GM12878 (cell line): ENCODE data around the gene PINLYP. TPM values are rescaled to one million over a fixed set of nuclear protein-coding genes. Genes with fewer than 3 reads are reported as not detected.

Experiments used
- ATAC-seq: fragments of 200-7000 bp; cut with Tn5 transposase; 3 replicates; pipeline ENCODE4 v1.9.1; 2020; ENCODE audit warnings: mild to moderate bottlenecking, moderate library complexity
- BruUV-seq: library from RNA; stranded (reverse); fragments of 400-500 nt; replicated peaks from 2 replicates; lab custom pipeline; 2021; lab: Mats Ljungman, UMichigan
- CTCF ChIA-PET: fragments of 300-600 bp; sonication (Branson Sonifier 250); formaldehyde crosslinking; extraction: SDS; loops from one replicate; lab custom pipeline; 2021; ENCODE audit warnings: inconsistent platforms; lab: Yijun Ruan, JAX
- POLR2A ChIA-PET: fragments of 350-600 bp; formaldehyde crosslinking; extraction: SDS; loops from one replicate; lab custom pipeline; 2021; ENCODE audit warnings: inconsistent platforms; lab: Charles Lee
- RAD21 ChIA-PET: fragments of 300-600 bp; sonication (Branson Sonifier 250); formaldehyde crosslinking; loops from one replicate; lab custom pipeline; 2023; ENCODE audit warnings: antibody characterized with exemption; ENCODE audit not compliant: unreplicated experiment; lab: Charles Lee
- SMC1A ChIA-PET: fragments of 300-600 bp; sonication (Branson Sonifier 250); formaldehyde crosslinking; loops from one replicate; lab custom pipeline; 2023; ENCODE audit not compliant: unreplicated experiment, uncharacterized antibody; lab: Charles Lee
- DNase-seq: peaks from one replicate; pipeline ENCODE4 v3.0.0-alpha.2; 2011; ENCODE audit warnings: low read depth, low spot score
- FAIRE-seq: peaks from 3 replicates; lab custom pipeline; 2011; peaks lifted over from hg19 to GRCh38; lab: Jason Lieb, UNC
- H2AFZ ChIP-seq: 2 replicates; pipeline ENCODE4 v1.6.0; 2011; ENCODE audit warnings: low read depth, low read length, control low read depth; ENCODE audit not compliant: control insufficient read depth
- H3K27ac ChIP-seq: 2 replicates; pipeline ENCODE4 v1.5.1; 2011; ENCODE audit warnings: control low read depth; ENCODE audit not compliant: control insufficient read depth, insufficient read depth
- H3K27me3 ChIP-seq, 2 experiments: replicated peaks in 1 of 2; 2 replicates each; pipeline versions ENCODE4 v1.6.0 to v1.6.1; 2011; ENCODE audit warnings: low read length in 1 of 2; ENCODE audit not compliant: control insufficient read depth in 2 of 2, insufficient read depth in 2 of 2
- H3K36me3 ChIP-seq, 2 experiments: 2 replicates each; pipeline ENCODE4 v1.5.1; 2011; ENCODE audit warnings: low read length in 1 of 2; ENCODE audit not compliant: control insufficient read depth in 2 of 2, insufficient read depth in 2 of 2
- H3K4me1 ChIP-seq: 2 replicates; pipeline ENCODE4 v1.6.1; 2011; ENCODE audit warnings: mild to moderate bottlenecking, low read length, moderate library complexity, mixed read lengths; ENCODE audit not compliant: control insufficient read depth, insufficient read depth
- H3K4me2 ChIP-seq: 2 replicates; pipeline ENCODE4 v1.6.0; 2011; ENCODE audit warnings: control low read depth; ENCODE audit not compliant: control insufficient read depth, insufficient read depth
- H3K4me3 ChIP-seq: fragments of 200-600 bp; sonication (generic); 2 replicates; pipeline ENCODE4 v1.5.1; 2016
- H3K79me2 ChIP-seq: 2 replicates; pipeline ENCODE4 v1.6.0; 2011; ENCODE audit warnings: low read length; ENCODE audit not compliant: control insufficient read depth, insufficient read depth
- H3K9ac ChIP-seq: 2 replicates; pipeline ENCODE4 v1.8.0; 2011; ENCODE audit warnings: low read length, control low read depth, mixed read lengths; ENCODE audit not compliant: control insufficient read depth, insufficient read depth
- H3K9me3 ChIP-seq: replicated peaks from 3 replicates; pipeline ENCODE4 v1.5.1; 2011; ENCODE audit warnings: mild to moderate bottlenecking, low read length; ENCODE audit not compliant: control insufficient read depth, insufficient read depth
- H4K20me1 ChIP-seq: 2 replicates; pipeline ENCODE4 v1.6.0; 2011; ENCODE audit not compliant: control insufficient read depth, insufficient read depth
- CREB1 ChIP-seq: IDR thresholded peaks from 2 replicates; pipeline ENCODE4 v1.6.1; 2012; ENCODE audit warnings: low read depth, mild to moderate bottlenecking, inconsistent platforms
- EED ChIP-seq: sonication (generic); IDR thresholded peaks from 2 replicates; pipeline ENCODE4 v1.6.1; 2016; ENCODE audit warnings: antibody characterized with exemption, low read depth
- EZH2 ChIP-seq: IDR thresholded peaks from 2 replicates; pipeline ENCODE4 v1.6.1; 2012; ENCODE audit warnings: low read depth, mild to moderate bottlenecking, control low read depth, inconsistent platforms, low read length, borderline replicate concordance; ENCODE audit not compliant: control insufficient read depth
- JUNB ChIP-seq: IDR thresholded peaks from 2 replicates; pipeline ENCODE4 v1.6.1; 2016; ENCODE audit warnings: antibody characterized with exemption, mild to moderate bottlenecking
- MTA2 ChIP-seq: fragments of 450-650 bp; IDR thresholded peaks from 2 replicates; pipeline ENCODE4 v1.6.1; 2016; ENCODE audit warnings: low read depth, mild to moderate bottlenecking, moderate library complexity
- PAX8 ChIP-seq: fragments of 450-650 bp; IDR thresholded peaks from 2 replicates; pipeline ENCODE4 v1.6.1; 2017; ENCODE audit warnings: mild to moderate bottlenecking, moderate library complexity
- RAD51 ChIP-seq: fragments of 450-650 bp; IDR thresholded peaks from 2 replicates; pipeline ENCODE4 v1.6.1; 2016; ENCODE audit warnings: moderate library complexity, mild to moderate bottlenecking, inconsistent platforms
- TARDBP ChIP-seq: IDR thresholded peaks from 2 replicates; pipeline ENCODE4 v1.6.1; 2016; ENCODE audit warnings: borderline replicate concordance
- ZBED1 ChIP-seq: IDR thresholded peaks from 2 replicates; pipeline ENCODE4 v1.6.1; 2016; ENCODE audit warnings: borderline replicate concordance
- whole genome bisulfite sequencing: methylation state at CpG from one replicate; pipeline ENCODE4 v1.1.6; 2016; ENCODE audit warnings: low lambda C conversion rate; ENCODE audit not compliant: insufficient replicate concordance, insufficient coverage; ENCODE audit errors: missing lambda C conversion rate; 5-methylcytosine and 5-hydroxymethylcytosine counted together
- in situ Hi-C: fragments of 300-500 bp; cut with MboI; formaldehyde crosslinking; loops from 9 replicates; pipeline ENCODE4 v1.14.3; 2018; ENCODE audit warnings: mixed read lengths
- intact Hi-C: fragments of 100-400 bp; cut with micrococcal nuclease; formaldehyde crosslinking; loops from one replicate; pipeline ENCODE4 v1.14.2; 2022; ENCODE audit not compliant: unreplicated experiment
- polyA plus RNA-seq, 11 experiments: library from polyadenylated mRNA; depleted of rRNA in 4 of 11; unstranded in 6 of 11; stranded (reverse) in 5 of 11; fragments of >200 nt; fragmentation: Nextera tagmentation in 4 of 11; fragmentation: Illumina TruSeq in 1 of 11; extraction: Ambion mirVana in 4 of 11; extraction: Trizol in 1 of 11; gene quantifications; 1 replicate in 1 of 11; 2 replicates in 10 of 11; pipeline versions ENCODE4 v1.2.1 to v1.2.3, GENCODE V29; 2011 to 2016; ENCODE audit warnings: inconsistent platforms in 2 of 11, missing spikeins in 2 of 11, low read depth in 1 of 11
- total RNA-seq, 4 experiments: library from RNA; depleted of rRNA in 3 of 4; stranded (reverse); fragments of >200 nt in 3 of 4; fragmentation: Illumina TruSeq in 1 of 4; extraction: Trizol in 1 of 4; gene quantifications; 2 replicates each; pipeline versions ENCODE4 v1.2.1 to v1.2.3, GENCODE V29; 2013 to 2021
- TF ChIP-seq, protein P1 (sequence below): IDR thresholded peaks from 2 replicates; pipeline ENCODE4 v1.6.1; 2012; ENCODE audit warnings: low read length, inconsistent platforms
- TF ChIP-seq, protein P2 (sequence below): fragments of 450-650 bp; IDR thresholded peaks from 2 replicates; pipeline ENCODE4 v1.6.1; 2014; ENCODE audit warnings: mild to moderate bottlenecking
- TF ChIP-seq, protein P3 (sequence below): IDR thresholded peaks from 2 replicates; pipeline ENCODE4 v1.6.1; 2011; ENCODE audit warnings: low read depth, low read length, improper control_type of control experiment, borderline replicate concordance
- TF ChIP-seq, protein P4 (sequence below): fragments of 450-650 bp; IDR thresholded peaks from 2 replicates; pipeline ENCODE4 v1.6.1; 2017; ENCODE audit warnings: borderline replicate concordance

The PINLYP gene
- total and polyA plus RNA-seq, 10 of the 15 experiments (the other 5 are each of a cell fraction or from before 2014, with no cell fraction given) = 1.0 to 26.9 (median 11.4) TPM

DNA sequence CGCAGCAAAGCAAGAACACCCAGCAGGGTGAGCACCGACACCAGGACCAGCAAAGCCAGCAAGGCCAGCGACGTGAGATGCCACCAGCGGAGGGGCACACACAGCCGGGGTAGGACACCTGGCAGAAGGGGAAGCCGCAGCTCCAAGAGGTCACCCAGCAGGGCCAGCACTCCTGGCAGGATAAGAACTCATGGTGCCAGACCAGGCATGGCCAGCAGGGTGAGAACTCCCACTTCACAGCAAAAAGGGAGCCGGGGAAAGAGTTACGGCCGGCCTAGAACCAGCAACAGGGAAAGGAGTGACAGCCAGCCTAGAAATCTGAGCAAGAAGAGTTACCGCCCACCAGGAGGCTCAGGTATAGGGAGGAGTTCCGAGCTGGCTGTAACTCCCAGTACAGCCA, 36.8 kb downstream of the PINLYP start:
- Histone ChIP-seq H3K9me3 (no peaks in the 10 kb centered on the region), H3K4me3 (no peak overlapping the region), H3K4me2 (no peak overlapping the region), H3K27ac (no peak overlapping the region), H3K36me3 (peaks cover 3 to 12% of the 10 kb centered on the region in 2 experiments; a peak in 3 of 4 replicates), H3K79me2 (peaks cover 5% of the 10 kb centered on the region), H3K27me3 (no peaks in the 10 kb centered on the region), H3K4me1 (no peaks in the 10 kb centered on the region), H2AFZ (no peak overlapping the region), H3K9ac (no peak overlapping the region), H4K20me1 (no peaks in the 10 kb centered on the region)
- in situ Hi-C loops (no loop called here), intact Hi-C loops (no loop called here)
- no peak for DNase-seq
- BruUV-seq = no TSS peak
- no peak for ATAC-seq
- ChIA-PET CTCF (no interaction called here), POLR2A (no interaction called here), RAD21 (no interaction called here), SMC1A (no interaction called here)
- FAIRE-seq = no peak
- no peak for TF ChIP-seq CREB1
- WGBS = 94% methylated on average over 12 of the region's 12 CpGs

DNA sequence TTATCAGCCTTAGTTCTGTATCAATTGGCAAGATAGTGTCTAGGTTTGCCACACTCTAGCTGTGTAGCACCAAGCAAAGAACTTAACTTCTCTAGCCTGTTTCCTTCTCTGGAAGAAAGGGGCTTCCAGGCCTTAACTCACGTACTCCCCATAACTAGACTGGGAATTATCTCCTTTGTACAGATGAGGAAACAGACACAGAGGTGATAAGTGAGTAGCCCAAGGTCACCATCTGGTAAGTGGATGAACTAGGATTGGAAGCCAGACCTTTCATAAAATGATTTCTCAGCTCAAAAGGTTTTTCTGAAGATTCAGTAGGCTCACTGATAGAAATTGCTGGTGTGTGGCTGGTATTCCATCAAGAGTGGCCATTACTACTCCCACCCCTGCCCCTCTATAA, 40.7 kb downstream of the PINLYP start:
- no peak for ATAC-seq
- ChIA-PET RAD21 (interaction anchor here (1.3 to 1.4 kb wide), 2 partner anchors 19 to 20 kb away, joined by 3 read pairs; partner anchors contain the start of genes IRGQ and ZNF576), CTCF (interaction anchor here (1.9 kb wide), 1 partner anchor 21 kb away, joined by 6 read pairs; no protein-coding TSS in a partner anchor), POLR2A (no interaction called here), SMC1A (interaction anchor here (0.6 to 1.7 kb wide), 2 partner anchors 10 to 230 kb away, joined by 3 read pairs; no protein-coding TSS in a partner anchor)
- no peak overlapping the region for H2AFZ ChIP-seq
- intact Hi-C loops = no loop called here
- no peak overlapping the region for H3K4me2 ChIP-seq
- H3K4me3 ChIP-seq = no peak overlapping the region
- 100% methylated on average over 1 of the region's 1 CpG for WGBS
- H3K9me3 ChIP-seq = no peaks in the 10 kb centered on the region
- H3K9ac ChIP-seq = no peak overlapping the region
- no peaks in the 10 kb centered on the region for H3K27me3 ChIP-seq
- in situ Hi-C loops = no loop called here
- H3K36me3 ChIP-seq = peaks cover 3 to 8% of the 10 kb centered on the region in 2 experiments; a peak in 3 of 4 replicates
- peaks cover 20% of the 10 kb centered on the region for H3K79me2 ChIP-seq
- H4K20me1 ChIP-seq = no peaks in the 10 kb centered on the region
- no peak for FAIRE-seq
- no TSS peak for BruUV-seq
- H3K4me1 ChIP-seq = peaks cover 6% of the 10 kb centered on the region; the same call in 1 of the 2 replicates
- DNase-seq = no peak
- H3K27ac ChIP-seq = no peak overlapping the region
- TF ChIP-seq JUNB = no peak
- TF ChIP-seq, protein P1, sequence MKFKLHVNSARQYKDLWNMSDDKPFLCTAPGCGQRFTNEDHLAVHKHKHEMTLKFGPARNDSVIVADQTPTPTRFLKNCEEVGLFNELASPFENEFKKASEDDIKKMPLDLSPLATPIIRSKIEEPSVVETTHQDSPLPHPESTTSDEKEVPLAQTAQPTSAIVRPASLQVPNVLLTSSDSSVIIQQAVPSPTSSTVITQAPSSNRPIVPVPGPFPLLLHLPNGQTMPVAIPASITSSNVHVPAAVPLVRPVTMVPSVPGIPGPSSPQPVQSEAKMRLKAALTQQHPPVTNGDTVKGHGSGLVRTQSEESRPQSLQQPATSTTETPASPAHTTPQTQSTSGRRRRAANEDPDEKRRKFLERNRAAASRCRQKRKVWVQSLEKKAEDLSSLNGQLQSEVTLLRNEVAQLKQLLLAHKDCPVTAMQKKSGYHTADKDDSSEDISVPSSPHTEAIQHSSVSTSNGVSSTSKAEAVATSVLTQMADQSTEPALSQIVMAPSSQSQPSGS = no peak
- no peak for TF ChIP-seq EED
- TF ChIP-seq PAX8 = no peak
- TF ChIP-seq, protein P2, sequence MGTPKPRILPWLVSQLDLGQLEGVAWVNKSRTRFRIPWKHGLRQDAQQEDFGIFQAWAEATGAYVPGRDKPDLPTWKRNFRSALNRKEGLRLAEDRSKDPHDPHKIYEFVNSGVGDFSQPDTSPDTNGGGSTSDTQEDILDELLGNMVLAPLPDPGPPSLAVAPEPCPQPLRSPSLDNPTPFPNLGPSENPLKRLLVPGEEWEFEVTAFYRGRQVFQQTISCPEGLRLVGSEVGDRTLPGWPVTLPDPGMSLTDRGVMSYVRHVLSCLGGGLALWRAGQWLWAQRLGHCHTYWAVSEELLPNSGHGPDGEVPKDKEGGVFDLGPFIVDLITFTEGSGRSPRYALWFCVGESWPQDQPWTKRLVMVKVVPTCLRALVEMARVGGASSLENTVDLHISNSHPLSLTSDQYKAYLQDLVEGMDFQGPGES = no peak
- no peak for TF ChIP-seq RAD51
- no peak for TF ChIP-seq TARDBP
- TF ChIP-seq, protein P3, sequence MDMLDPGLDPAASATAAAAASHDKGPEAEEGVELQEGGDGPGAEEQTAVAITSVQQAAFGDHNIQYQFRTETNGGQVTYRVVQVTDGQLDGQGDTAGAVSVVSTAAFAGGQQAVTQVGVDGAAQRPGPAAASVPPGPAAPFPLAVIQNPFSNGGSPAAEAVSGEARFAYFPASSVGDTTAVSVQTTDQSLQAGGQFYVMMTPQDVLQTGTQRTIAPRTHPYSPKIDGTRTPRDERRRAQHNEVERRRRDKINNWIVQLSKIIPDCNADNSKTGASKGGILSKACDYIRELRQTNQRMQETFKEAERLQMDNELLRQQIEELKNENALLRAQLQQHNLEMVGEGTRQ = no peak
- TF ChIP-seq MTA2 = no peak
- TF ChIP-seq EZH2 = no peak
- TF ChIP-seq, protein P4, sequence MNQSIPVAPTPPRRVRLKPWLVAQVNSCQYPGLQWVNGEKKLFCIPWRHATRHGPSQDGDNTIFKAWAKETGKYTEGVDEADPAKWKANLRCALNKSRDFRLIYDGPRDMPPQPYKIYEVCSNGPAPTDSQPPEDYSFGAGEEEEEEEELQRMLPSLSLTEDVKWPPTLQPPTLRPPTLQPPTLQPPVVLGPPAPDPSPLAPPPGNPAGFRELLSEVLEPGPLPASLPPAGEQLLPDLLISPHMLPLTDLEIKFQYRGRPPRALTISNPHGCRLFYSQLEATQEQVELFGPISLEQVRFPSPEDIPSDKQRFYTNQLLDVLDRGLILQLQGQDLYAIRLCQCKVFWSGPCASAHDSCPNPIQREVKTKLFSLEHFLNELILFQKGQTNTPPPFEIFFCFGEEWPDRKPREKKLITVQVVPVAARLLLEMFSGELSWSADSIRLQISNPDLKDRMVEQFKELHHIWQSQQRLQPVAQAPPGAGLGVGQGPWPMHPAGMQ = no peak
- TF ChIP-seq ZBED1 = no peak
